Kidney epithelial cell (primary cell): ENCODE measurements around the gene ARHGAP24. TPM values are rescaled to one million over a fixed set of nuclear protein-coding genes. Genes with fewer than 3 reads are reported as not detected.

Experiments used
- DNase-seq: peaks from one replicate; pipeline ENCODE4 v3.0.0-alpha.2; 2010; ENCODE audit warnings: low read depth
- H3K27me3 ChIP-seq: 2 replicates; pipeline ENCODE4 v1.6.0; 2011; ENCODE audit warnings: low read length; ENCODE audit not compliant: control insufficient read depth, insufficient read depth
- H3K36me3 ChIP-seq: 2 replicates; pipeline ENCODE4 v1.5.1; 2011; ENCODE audit warnings: low read length; ENCODE audit not compliant: control insufficient read depth, insufficient read depth
- H3K4me3 ChIP-seq: 2 replicates; pipeline ENCODE4 v1.5.1; 2011; ENCODE audit warnings: low read depth, mild to moderate bottlenecking, control low read depth, low read length
- total RNA-seq: library from RNA; depleted of rRNA; stranded (reverse); fragments of >200 nt; gene quantifications from 2 replicates; pipeline ENCODE4 v1.2.3, GENCODE V29; 2015
- TF ChIP-seq, protein P1 (sequence below): IDR thresholded peaks from 2 replicates; pipeline ENCODE4 v1.5.1; 2011; ENCODE audit warnings: mild to moderate bottlenecking, moderate library complexity, low read length, control low read depth, inconsistent platforms; ENCODE audit not compliant: insufficient read depth, poor library complexity, severe bottlenecking

ARHGAP24 gene
- total RNA-seq, 1 donor from 2014 or later: 9.6 TPM

GRCh38 chr4:86048426-86048825, 573.5 kb downstream of the ARHGAP24 start:
- no peak overlapping the region for H3K4me3 ChIP-seq
- no peaks in the 10 kb centered on the region for H3K36me3 ChIP-seq
- no peak for DNase-seq
- H3K27me3 ChIP-seq: no peaks in the 10 kb centered on the region
- TF ChIP-seq, protein P1, sequence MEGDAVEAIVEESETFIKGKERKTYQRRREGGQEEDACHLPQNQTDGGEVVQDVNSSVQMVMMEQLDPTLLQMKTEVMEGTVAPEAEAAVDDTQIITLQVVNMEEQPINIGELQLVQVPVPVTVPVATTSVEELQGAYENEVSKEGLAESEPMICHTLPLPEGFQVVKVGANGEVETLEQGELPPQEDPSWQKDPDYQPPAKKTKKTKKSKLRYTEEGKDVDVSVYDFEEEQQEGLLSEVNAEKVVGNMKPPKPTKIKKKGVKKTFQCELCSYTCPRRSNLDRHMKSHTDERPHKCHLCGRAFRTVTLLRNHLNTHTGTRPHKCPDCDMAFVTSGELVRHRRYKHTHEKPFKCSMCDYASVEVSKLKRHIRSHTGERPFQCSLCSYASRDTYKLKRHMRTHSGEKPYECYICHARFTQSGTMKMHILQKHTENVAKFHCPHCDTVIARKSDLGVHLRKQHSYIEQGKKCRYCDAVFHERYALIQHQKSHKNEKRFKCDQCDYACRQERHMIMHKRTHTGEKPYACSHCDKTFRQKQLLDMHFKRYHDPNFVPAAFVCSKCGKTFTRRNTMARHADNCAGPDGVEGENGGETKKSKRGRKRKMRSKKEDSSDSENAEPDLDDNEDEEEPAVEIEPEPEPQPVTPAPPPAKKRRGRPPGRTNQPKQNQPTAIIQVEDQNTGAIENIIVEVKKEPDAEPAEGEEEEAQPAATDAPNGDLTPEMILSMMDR: no peak

DNA sequence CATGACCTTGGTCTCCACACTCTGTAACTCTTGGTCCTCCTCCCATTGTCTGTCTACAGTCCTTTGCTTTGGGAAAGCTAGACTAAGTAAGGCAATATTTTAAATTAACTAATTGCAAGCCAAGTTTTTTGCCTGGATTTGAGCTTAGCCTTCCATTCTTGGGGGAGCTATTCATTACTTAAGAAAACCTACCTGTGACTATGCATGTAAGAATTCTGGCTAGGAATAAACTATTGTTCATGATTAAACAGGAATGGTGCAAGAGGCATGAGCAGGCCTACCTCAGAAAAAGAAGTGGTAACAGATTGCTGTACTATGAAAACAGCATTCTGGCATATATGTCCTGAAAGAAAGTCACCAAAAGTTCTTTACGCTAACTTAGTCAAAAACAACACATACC, 575.5 kb downstream of the ARHGAP24 start:
- H3K27me3 ChIP-seq: no peaks in the 10 kb centered on the region
- TF ChIP-seq, protein P1: no peak
- no peaks in the 10 kb centered on the region for H3K36me3 ChIP-seq
- no peak for DNase-seq
- H3K4me3 ChIP-seq: no peak overlapping the region
